ENCODE data around the gene IMPDH2. TPM values are rescaled to one million over a fixed set of nuclear protein-coding genes. Genes with fewer than 3 reads are reported as not detected.
"Not testable (repeated sequence)": the region's sequence is repeated elsewhere in the genome, so short reads cannot be mapped to it uniquely, and the experiment has no call there.

The IMPDH2 gene
- total RNA-seq, 1 donor from 2014 or later, result 261 TPM

- peak; percentile 95 for DNase-seq
These were observed 7.9 kb downstream of the IMPDH2 start for GRCh38 chr3:49021213-49021812.

GRCh38 chr3:49020330-49021212, 8.6 kb downstream of the IMPDH2 start:
- no peak for DNase-seq

GRCh38 chr3:49019941-49020329, 9.3 kb downstream of the IMPDH2 start:
- no peak for DNase-seq

GRCh38 chr3:49018707-49019006, 10.5 kb downstream of the IMPDH2 start:
- no peak for DNase-seq

- no peak for DNase-seq
These were observed 11.1 kb downstream of the IMPDH2 start, which contains the start of gene DALRD3 for GRCh38 chr3:49017971-49018706. TSS of gene DALRD3 (minus strand) at chr3:49018580. CDS start at chr3:49018564, 16 bp downstream.

- DNase-seq, result no peak
These were observed 11.8 kb downstream of the IMPDH2 start for GRCh38 chr3:49017229-49017970.

- DNase-seq, result no peak
These were observed 12.6 kb downstream of the IMPDH2 start for GRCh38 chr3:49016414-49017228.

GRCh38 chr3:49015765-49016164, 13.4 kb downstream of the IMPDH2 start:
- DNase-seq, result no peak

GRCh38 chr3:49015072-49015471, 14.1 kb downstream of the IMPDH2 start:
- DNase-seq, result no peak

GRCh38 chr3:49013738-49014660, 15.2 kb downstream of the IMPDH2 start:
- DNase-seq, result no peak

- no peak for DNase-seq
These were observed 16.0 kb downstream of the IMPDH2 start for GRCh38 chr3:49013113-49013737.

GRCh38 chr3:49012441-49013017, 16.7 kb downstream of the IMPDH2 start:
- no peak for DNase-seq

- DNase-seq, result no peak
These were observed 19.8 kb downstream of the IMPDH2 start for GRCh38 chr3:49009396-49009795.

GRCh38 chr3:49008627-49009026, 20.6 kb downstream of the IMPDH2 start:
- not testable (repeated sequence) for DNase-seq

GRCh38 chr3:49007771-49008528, 21.2 kb downstream of the IMPDH2 start:
- DNase-seq, result peak; percentile 81

- DNase-seq, result peak; percentile 90
These were observed 22.0 kb downstream of the IMPDH2 start, which contains the start of gene WDR6 for GRCh38 chr3:49007068-49007770. TSS of gene WDR6 (plus strand) at chr3:49007391. CDS start at chr3:49007432, 41 bp downstream.

GRCh38 chr3:49006408-49007067, 22.7 kb downstream of the IMPDH2 start:
- DNase-seq, result peak; percentile 33

All from skin of body (tissue), 2 donors.